GM20000 (cell line): ENCODE results near the gene SCYGR1.

ENCODE experiments used
- DNase-seq: peaks from one replicate; pipeline ENCODE4 v3.0.0; 2012; ENCODE audit warnings: low spot score
- TF ChIP-seq, protein P1 (sequence below): IDR thresholded peaks from 2 replicates; pipeline ENCODE4 v1.5.1; 2012; ENCODE audit warnings: mild to moderate bottlenecking, control low read depth; ENCODE audit errors: extremely low read depth, missing control alignments

Gene SCYGR1

DNA sequence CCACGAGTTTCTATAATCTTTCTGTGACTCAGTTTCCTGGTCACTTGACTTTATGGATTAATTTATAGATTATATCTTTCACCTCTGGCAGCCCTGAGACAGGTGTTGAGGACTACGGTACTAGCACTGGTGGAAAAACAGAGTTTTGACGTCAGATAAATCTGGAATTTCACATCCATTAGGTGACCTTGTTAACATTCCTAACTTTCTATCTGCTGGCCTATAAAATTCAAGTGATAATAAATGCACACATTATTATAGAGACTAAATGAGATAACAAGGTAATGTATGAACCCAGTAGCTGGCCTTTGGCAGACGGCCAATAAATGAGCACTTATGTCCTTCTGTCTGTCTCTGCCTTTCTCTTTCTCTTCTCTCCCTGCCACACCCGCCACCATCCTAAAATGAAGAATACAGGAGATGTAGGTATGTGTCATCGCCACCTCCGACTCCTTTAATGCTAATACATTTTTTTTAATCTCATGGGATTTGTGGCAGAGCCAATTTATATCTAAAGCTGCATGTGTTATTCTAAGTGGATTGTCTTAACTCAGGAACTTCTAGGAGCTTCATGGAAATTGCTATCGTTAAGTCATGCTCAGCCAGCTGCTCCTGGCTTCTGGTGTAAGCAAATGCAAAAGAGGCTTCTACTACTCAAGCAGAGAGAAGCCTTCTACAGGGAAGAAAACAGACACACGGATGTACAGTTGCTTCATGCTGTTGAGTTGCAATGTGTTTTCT lies 10.9 kb downstream of the SCYGR1 start:
- DNase-seq = no peak
- TF ChIP-seq, protein P1, sequence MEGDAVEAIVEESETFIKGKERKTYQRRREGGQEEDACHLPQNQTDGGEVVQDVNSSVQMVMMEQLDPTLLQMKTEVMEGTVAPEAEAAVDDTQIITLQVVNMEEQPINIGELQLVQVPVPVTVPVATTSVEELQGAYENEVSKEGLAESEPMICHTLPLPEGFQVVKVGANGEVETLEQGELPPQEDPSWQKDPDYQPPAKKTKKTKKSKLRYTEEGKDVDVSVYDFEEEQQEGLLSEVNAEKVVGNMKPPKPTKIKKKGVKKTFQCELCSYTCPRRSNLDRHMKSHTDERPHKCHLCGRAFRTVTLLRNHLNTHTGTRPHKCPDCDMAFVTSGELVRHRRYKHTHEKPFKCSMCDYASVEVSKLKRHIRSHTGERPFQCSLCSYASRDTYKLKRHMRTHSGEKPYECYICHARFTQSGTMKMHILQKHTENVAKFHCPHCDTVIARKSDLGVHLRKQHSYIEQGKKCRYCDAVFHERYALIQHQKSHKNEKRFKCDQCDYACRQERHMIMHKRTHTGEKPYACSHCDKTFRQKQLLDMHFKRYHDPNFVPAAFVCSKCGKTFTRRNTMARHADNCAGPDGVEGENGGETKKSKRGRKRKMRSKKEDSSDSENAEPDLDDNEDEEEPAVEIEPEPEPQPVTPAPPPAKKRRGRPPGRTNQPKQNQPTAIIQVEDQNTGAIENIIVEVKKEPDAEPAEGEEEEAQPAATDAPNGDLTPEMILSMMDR = no peak

- DNase-seq = no peak
- TF ChIP-seq, protein P1 = no peak
Measured at GRCh38 chr2:227374158-227374557, 13.6 kb downstream of the SCYGR1 start.

DNA sequence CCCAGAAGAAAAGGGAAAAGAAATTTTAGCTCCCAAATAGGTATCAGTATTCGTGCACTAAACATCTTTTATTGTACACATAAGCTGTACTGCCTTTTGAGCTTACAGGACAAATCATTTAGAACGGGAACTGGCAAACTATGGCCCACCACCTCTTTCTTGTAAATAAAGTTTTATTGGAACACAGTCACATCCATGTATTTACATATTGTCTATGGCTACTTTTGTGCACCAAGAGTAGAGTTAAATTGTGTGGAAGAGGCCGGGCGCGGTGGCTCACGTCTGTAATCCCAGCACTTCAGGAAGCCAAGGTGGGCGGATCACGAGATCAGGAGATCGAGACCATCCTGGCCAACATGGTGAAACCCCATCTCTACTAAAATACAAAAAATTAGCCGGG lies 14.4 kb downstream of the SCYGR1 start:
- no peak for DNase-seq
- TF ChIP-seq, protein P1 = no peak

GRCh38 chr2:227370791-227371312 lies 16.9 kb downstream of the SCYGR1 start:
- TF ChIP-seq, protein P1 = no peak
- no peak for DNase-seq

DNA sequence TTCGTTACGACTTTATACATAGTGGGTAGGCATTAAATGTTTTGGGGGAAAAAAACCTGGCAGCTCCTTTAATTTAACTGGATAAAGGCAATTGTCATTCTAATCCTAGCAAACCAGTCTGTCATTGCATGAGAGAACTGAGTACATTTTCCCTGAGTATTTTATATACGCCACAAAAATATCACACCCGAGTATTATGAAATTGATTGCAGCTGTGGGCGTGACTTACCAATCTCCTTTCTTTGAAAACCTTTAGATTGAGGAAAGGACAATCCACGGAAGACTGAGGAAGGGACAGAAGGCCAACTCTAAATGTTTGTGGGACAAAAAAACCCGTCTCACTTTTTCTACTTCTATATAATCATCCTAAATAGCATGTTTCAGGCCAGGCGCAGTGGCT lies 17.7 kb downstream of the SCYGR1 start:
- TF ChIP-seq, protein P1 = no peak
- DNase-seq = no peak

GRCh38 chr2:227368574-227368973 lies 19.2 kb downstream of the SCYGR1 start:
- DNase-seq = no peak
- TF ChIP-seq, protein P1 = no peak

GRCh38 chr2:227367427-227367795 lies 20.3 kb downstream of the SCYGR1 start:
- TF ChIP-seq, protein P1 = no peak
- DNase-seq = no peak
